K562 (cell line): ENCODE data around the gene LY6G5B. TPM values are rescaled to one million over a fixed set of nuclear protein-coding genes. Genes with fewer than 3 reads are reported as not detected.
A peak's percentile ranks its signal among the peaks of the same experiment; 100 is the strongest.

Experiments used
- ATAC-seq: fragments of 200-7000 bp; cut with Tn5 transposase; 3 replicates; pipeline ENCODE4 v1.9.1; 2020; ENCODE audit warnings: moderate library complexity
- BruUV-seq: library from RNA; stranded (reverse); fragments of 400-500 nt; replicated peaks from 2 replicates; lab custom pipeline; 2021; lab: Mats Ljungman, UMichigan
- CTCF ChIA-PET: fragments of 300-600 bp; formaldehyde crosslinking; extraction: SDS; loops from one replicate; lab custom pipeline; 2021; ENCODE audit warnings: low intra/inter-chr PET ratio; lab: Yijun Ruan, JAX
- POLR2A ChIA-PET: fragments of 300-600, 350-650 bp; sonication (Branson Sonifier 250); formaldehyde crosslinking; extraction: SDS; loops from one replicate; lab custom pipeline; 2021; ENCODE audit warnings: antibody characterized with exemption, inconsistent platforms; lab: Yijun Ruan, JAX
- DNase-seq, 4 experiments: peaks; one replicate each; pipeline versions ENCODE4 v3.0.0 to v3.0.0-alpha.2; 2011 to 2018; ENCODE audit warnings: low spot score in 3 of 4, mixed read lengths in 3 of 4; ENCODE audit errors: extremely low read depth in 1 of 4
- FAIRE-seq: peaks from 2 replicates; lab custom pipeline; 2011; peaks lifted over from hg19 to GRCh38; lab: Jason Lieb, UNC
- H2AFZ ChIP-seq: 2 replicates; pipeline ENCODE4 v1.6.0; 2011; ENCODE audit warnings: low read depth, low read length, control low read depth, inconsistent platforms
- H3K27ac ChIP-seq: fragments of 200-600 bp; 3 replicates; pipeline ENCODE4 v1.8.0; 2011; ENCODE audit warnings: low read depth, mild to moderate bottlenecking, control low read depth, inconsistent platforms, low read length, moderate library complexity, mixed read lengths; ENCODE audit errors: extremely low read depth
- H3K27me3 ChIP-seq, 2 experiments: fragments of 300-600 bp in 1 of 2; 2 replicates in 1 of 2; 3 replicates in 1 of 2; pipeline versions ENCODE4 v1.6.0 to v1.8.0; 2011; ENCODE audit warnings: inconsistent platforms in 2 of 2, low read length in 2 of 2, mild to moderate bottlenecking in 1 of 2, mixed read lengths in 1 of 2, moderate library complexity in 1 of 2; ENCODE audit not compliant: control insufficient read depth in 2 of 2, insufficient read depth in 2 of 2
- H3K36me3 ChIP-seq: fragments of 300-600 bp; 3 replicates; pipeline ENCODE4 v1.8.0; 2011; ENCODE audit warnings: mild to moderate bottlenecking, low read length, inconsistent platforms; ENCODE audit not compliant: control insufficient read depth, insufficient read depth
- H3K4me1 ChIP-seq, 2 experiments: fragments of 200-600 bp in 1 of 2; replicated peaks in 1 of 2; 2 replicates in 1 of 2; 3 replicates in 1 of 2; pipeline versions ENCODE4 v1.5.1 to v1.8.0; 2011; ENCODE audit warnings: inconsistent platforms in 2 of 2, low read length in 2 of 2, mild to moderate bottlenecking in 1 of 2, mixed read lengths in 1 of 2, moderate library complexity in 1 of 2; ENCODE audit not compliant: control insufficient read depth in 2 of 2, insufficient read depth in 2 of 2
- H3K4me2 ChIP-seq: 2 replicates; pipeline ENCODE4 v1.6.1; 2011; ENCODE audit warnings: low read length, control low read depth, inconsistent platforms, mixed read lengths; ENCODE audit not compliant: insufficient read depth
- H3K4me3 ChIP-seq: fragments of 200-600 bp; sonication (generic), shearing (Covaris generic); 2 replicates; pipeline ENCODE4 v1.5.1; 2016; ENCODE audit warnings: control low read depth, inconsistent platforms
- H3K79me2 ChIP-seq: fragments of 200-600 bp; 3 replicates; pipeline ENCODE4 v1.8.0; 2011; ENCODE audit warnings: low read length, inconsistent platforms; ENCODE audit not compliant: control insufficient read depth, insufficient read depth
- H3K9ac ChIP-seq, 2 experiments: 2 replicates each; pipeline versions ENCODE4 v1.6.0 to v1.6.1; 2011; ENCODE audit warnings: low read depth in 2 of 2, low read length in 2 of 2, control low read depth in 1 of 2, inconsistent platforms in 1 of 2, mild to moderate bottlenecking in 1 of 2, mixed read lengths in 1 of 2; ENCODE audit not compliant: insufficient read depth in 1 of 2
- H3K9me1 ChIP-seq: one replicate; pipeline ENCODE4 v1.6.0; 2011; ENCODE audit warnings: inconsistent platforms, mild to moderate bottlenecking, low read length, moderate library complexity; ENCODE audit not compliant: control insufficient read depth, insufficient read depth
- H3K9me3 ChIP-seq: replicated peaks from 2 replicates; pipeline ENCODE4 v1.5.1; 2011; ENCODE audit warnings: low read depth, low read length, inconsistent platforms; ENCODE audit not compliant: control insufficient read depth, insufficient read depth
- H4K20me1 ChIP-seq: replicated peaks from 2 replicates; pipeline ENCODE4 v1.6.1; 2011; ENCODE audit warnings: low read length, inconsistent platforms, mixed read lengths; ENCODE audit not compliant: control insufficient read depth, insufficient read depth
- BACH1 ChIP-seq: fragments of 200-800 bp; sonication (Bioruptor generic); IDR thresholded peaks from 2 replicates; pipeline ENCODE4 v1.6.1; 2016; ENCODE audit warnings: missing genetic modification characterization, missing compliant biosample characterization
- BDP1 ChIP-seq: IDR thresholded peaks from 3 replicates; pipeline ENCODE4 v1.6.1; 2011; ENCODE audit not compliant: insufficient read length, insufficient read depth
- BRD4 ChIP-seq: fragments of 200-600 bp; sonication (generic); IDR thresholded peaks from 2 replicates; pipeline ENCODE4 v1.6.1; 2017; ENCODE audit warnings: inconsistent platforms
- CBFB ChIP-seq: sonication (generic); formaldehyde crosslinking; IDR thresholded peaks from 2 replicates; pipeline ENCODE4 v1.4.0; 2020; ENCODE audit warnings: mild to moderate bottlenecking, missing genetic modification reagents
- CHD1 ChIP-seq: fragments of 200-600 bp; sonication (generic); IDR thresholded peaks from one replicate; pipeline ENCODE4 v1.6.1; 2012; ENCODE audit warnings: mild to moderate bottlenecking, moderate library complexity, low read length, inconsistent platforms
- FOXP1 ChIP-seq: sonication (generic); formaldehyde crosslinking; IDR thresholded peaks from 2 replicates; pipeline ENCODE4 v1.8.0; 2022; ENCODE audit warnings: mild to moderate bottlenecking, missing genetic modification reagents
- SREBF2 ChIP-seq: sonication (generic); formaldehyde crosslinking; IDR thresholded peaks from 2 replicates; pipeline ENCODE4 v1.4.0; 2020; ENCODE audit warnings: mild to moderate bottlenecking, missing genetic modification reagents
- SRF ChIP-seq, 2 experiments: fragments of 250-450, 450-650 bp in 1 of 2; sonication (Bioruptor Pico) in 1 of 2; sonication (generic) in 1 of 2; formaldehyde crosslinking; IDR thresholded peaks; 2 replicates each; pipeline versions ENCODE4 v1.5.0 to v1.5.1; 2020 to 2022; ENCODE audit warnings: mild to moderate bottlenecking in 1 of 2, missing genetic modification reagents in 1 of 2
- TOE1 ChIP-seq, 2 experiments: fragments of 450-650 bp in 1 of 2; sonication (generic) in 1 of 2; formaldehyde crosslinking in 1 of 2; IDR thresholded peaks; 2 replicates each; pipeline versions ENCODE4 v1.7.1 to v1.8.0; 2016 to 2022; ENCODE audit warnings: borderline replicate concordance in 2 of 2, mild to moderate bottlenecking in 2 of 2, antibody characterized with exemption in 1 of 2, inconsistent platforms in 1 of 2, low read depth in 1 of 2, missing genetic modification reagents in 1 of 2, moderate library complexity in 1 of 2
- YY1 ChIP-seq, 3 experiments: IDR thresholded peaks; 2 replicates each; pipeline ENCODE4 v1.6.1; 2011; ENCODE audit warnings: low read length in 2 of 3, mild to moderate bottlenecking in 2 of 3, moderate library complexity in 2 of 3, borderline replicate concordance in 1 of 3, control low read depth in 1 of 3, low read depth in 1 of 3; ENCODE audit not compliant: insufficient read depth in 3 of 3, insufficient replicate concordance in 2 of 3, control insufficient read depth in 1 of 3, insufficient read length in 1 of 3; ENCODE audit errors: extremely low read depth in 1 of 3
- ZC3H4 ChIP-seq: sonication (generic); formaldehyde crosslinking; IDR thresholded peaks from 2 replicates; pipeline ENCODE4 v1.9.0; 2021; ENCODE audit warnings: missing genetic modification reagents, borderline replicate concordance
- WGBS: fragments of 100-300 bp; shearing (Covaris generic); methylation state at CpG from one replicate; pipeline ENCODE4 v1.1.6; 2016; ENCODE audit warnings: low coverage, mixed read lengths; ENCODE audit not compliant: insufficient coverage; ENCODE audit errors: missing lambda C conversion rate; 5-methylcytosine and 5-hydroxymethylcytosine counted together
- in situ Hi-C: fragments of 300-500 bp; cut with MboI; formaldehyde crosslinking; loops from 4 replicates; pipeline ENCODE4 v1.15.0; 2018; ENCODE audit warnings: inconsistent platforms, mixed read lengths
- intact Hi-C: fragments of 100-400 bp; cut with micrococcal nuclease; formaldehyde crosslinking; loops from 2 replicates; pipeline ENCODE4 v1.14.2; 2022
- polyA plus RNA-seq, 8 experiments: library from polyadenylated mRNA; depleted of rRNA in 4 of 8; stranded (reverse) in 5 of 8; unstranded in 3 of 8; fragments of >200 nt; fragmentation: Nextera tagmentation in 2 of 8; fragmentation: Illumina TruSeq in 1 of 8; extraction: Ambion mirVana in 2 of 8; extraction: Trizol in 1 of 8; gene quantifications; 2 replicates each; pipeline versions ENCODE4 v1.2.1 to v1.2.3, GENCODE V29; 2011 to 2014; ENCODE audit warnings: inconsistent platforms in 1 of 8, missing spikeins in 1 of 8
- total RNA-seq, 7 experiments: library from RNA; depleted of rRNA in 6 of 7; stranded (reverse); fragments of >200 nt in 6 of 7; fragmentation: Illumina TruSeq in 2 of 7; extraction: Trizol in 2 of 7; gene quantifications; 2 replicates each; pipeline versions ENCODE4 v1.2.1 to v1.2.3, GENCODE V29; 2011 to 2021; ENCODE audit warnings: low replicate concordance in 1 of 7
- TF ChIP-seq, protein P1 (sequence below): sonication (generic); formaldehyde crosslinking; IDR thresholded peaks from 2 replicates; pipeline ENCODE4 v1.9.0; 2022; ENCODE audit warnings: mild to moderate bottlenecking, missing genetic modification reagents
- TF ChIP-seq, protein P2 (sequence below): fragments of 450-650 bp; IDR thresholded peaks from 2 replicates; pipeline ENCODE4 v1.6.1; 2016; ENCODE audit warnings: borderline replicate concordance
- TF ChIP-seq, protein P3 (sequence below): conservative IDR thresholded peaks from 2 replicates; pipeline ENCODE4 v1.6.1; 2011; ENCODE audit warnings: low read depth, mild to moderate bottlenecking, low read length; ENCODE audit not compliant: control insufficient read depth

The LY6G5B gene
- total and polyA plus RNA-seq, 9 of the 15 experiments (the other 6 are each of a cell fraction or from before 2014, with no cell fraction given): 6.0 to 27.0 (median 7.5) TPM

DNA sequence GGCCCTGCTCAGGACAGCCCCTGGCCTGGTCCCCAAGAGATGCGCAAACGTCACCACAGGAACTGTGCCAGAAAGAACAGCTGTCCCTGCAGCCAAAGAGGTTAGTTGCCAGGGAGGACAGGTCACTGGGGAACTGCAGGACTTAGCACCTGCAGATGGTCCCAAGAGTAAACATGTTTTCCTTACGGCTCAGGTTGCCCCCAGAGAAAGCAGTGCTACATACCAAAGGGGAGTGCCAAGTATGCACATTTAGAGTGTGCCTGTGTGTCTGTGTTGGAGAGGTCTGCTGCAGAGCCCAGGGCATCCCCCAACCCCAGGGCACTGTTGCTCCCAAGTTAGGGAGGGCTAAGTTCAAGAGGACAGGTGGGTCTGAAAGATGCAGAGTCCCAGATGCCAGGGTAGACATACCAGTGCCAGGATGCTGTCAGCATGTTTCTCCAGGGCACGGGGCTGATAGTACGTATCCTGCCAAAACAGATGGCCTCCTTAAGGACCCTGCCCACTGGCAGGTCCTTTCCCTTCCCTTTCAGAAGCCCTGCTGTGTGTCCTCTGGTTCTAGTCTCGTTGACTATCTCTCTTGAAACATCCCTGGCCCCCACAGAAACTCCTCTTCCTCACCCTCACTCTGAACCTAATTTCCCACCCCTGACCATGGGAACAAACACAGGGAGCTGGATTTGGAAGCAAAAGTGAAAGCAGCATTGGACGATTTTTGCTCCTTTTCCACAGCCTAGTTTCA, 32.1 kb downstream of the LY6G5B start:
- no peaks in the 10 kb centered on the region for H3K27me3 ChIP-seq
- 42% methylated on average over 7 of the region's 7 CpGs for WGBS
- no peak for TF ChIP-seq BDP1
- TF ChIP-seq, protein P1, sequence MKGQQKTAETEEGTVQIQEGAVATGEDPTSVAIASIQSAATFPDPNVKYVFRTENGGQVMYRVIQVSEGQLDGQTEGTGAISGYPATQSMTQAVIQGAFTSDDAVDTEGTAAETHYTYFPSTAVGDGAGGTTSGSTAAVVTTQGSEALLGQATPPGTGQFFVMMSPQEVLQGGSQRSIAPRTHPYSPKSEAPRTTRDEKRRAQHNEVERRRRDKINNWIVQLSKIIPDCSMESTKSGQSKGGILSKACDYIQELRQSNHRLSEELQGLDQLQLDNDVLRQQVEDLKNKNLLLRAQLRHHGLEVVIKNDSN: peak; percentile 62; the same call in 1 of the 2 replicates
- TF ChIP-seq, protein P2, sequence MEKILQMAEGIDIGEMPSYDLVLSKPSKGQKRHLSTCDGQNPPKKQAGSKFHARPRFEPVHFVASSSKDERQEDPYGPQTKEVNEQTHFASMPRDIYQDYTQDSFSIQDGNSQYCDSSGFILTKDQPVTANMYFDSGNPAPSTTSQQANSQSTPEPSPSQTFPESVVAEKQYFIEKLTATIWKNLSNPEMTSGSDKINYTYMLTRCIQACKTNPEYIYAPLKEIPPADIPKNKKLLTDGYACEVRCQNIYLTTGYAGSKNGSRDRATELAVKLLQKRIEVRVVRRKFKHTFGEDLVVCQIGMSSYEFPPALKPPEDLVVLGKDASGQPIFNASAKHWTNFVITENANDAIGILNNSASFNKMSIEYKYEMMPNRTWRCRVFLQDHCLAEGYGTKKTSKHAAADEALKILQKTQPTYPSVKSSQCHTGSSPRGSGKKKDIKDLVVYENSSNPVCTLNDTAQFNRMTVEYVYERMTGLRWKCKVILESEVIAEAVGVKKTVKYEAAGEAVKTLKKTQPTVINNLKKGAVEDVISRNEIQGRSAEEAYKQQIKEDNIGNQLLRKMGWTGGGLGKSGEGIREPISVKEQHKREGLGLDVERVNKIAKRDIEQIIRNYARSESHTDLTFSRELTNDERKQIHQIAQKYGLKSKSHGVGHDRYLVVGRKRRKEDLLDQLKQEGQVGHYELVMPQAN: no peak
- peak; percentile 67; the same call in 1 of the 2 replicates for TF ChIP-seq CBFB (CRISPR knock-in tag)
- TF ChIP-seq YY1 (IDR thresholded peaks at IDR 0.05; ENCODE audit: borderline replicate concordance in 1 of 3, control insufficient read depth in 1 of 3, extremely low read depth in 1 of 3, insufficient read depth in 3 of 3, insufficient read length in 1 of 3, insufficient replicate concordance in 2 of 3, low read depth in 1 of 3, low read length in 2 of 3): peak in 1 of 3 experiments; percentile 8
- TF ChIP-seq BACH1 (tag): no peak
- TF ChIP-seq TOE1 (IDR thresholded peaks at IDR 0.05; ENCODE audit: borderline replicate concordance): no peak
- TF ChIP-seq TOE1 (CRISPR knock-in tag; IDR thresholded peaks at IDR 0.05; ENCODE audit: borderline replicate concordance, low read depth): peak; percentile 58; the same call in 1 of the 2 replicates
- TF ChIP-seq ZC3H4 (CRISPR knock-in tag): 0 out of 2 replicates have a peak, but pooled peaks have one; percentile 75
- TF ChIP-seq SRF (CRISPR knock-in tag; IDR thresholded peaks at IDR 0.05): 0 out of 4 replicates have a peak, but pooled peaks of 1 of the 2 experiments have one; percentile 1
- TF ChIP-seq FOXP1 (CRISPR knock-in tag): peak; percentile 69; the same call in 1 of the 2 replicates
- no peak for TF ChIP-seq BRD4
- TF ChIP-seq, protein P3, sequence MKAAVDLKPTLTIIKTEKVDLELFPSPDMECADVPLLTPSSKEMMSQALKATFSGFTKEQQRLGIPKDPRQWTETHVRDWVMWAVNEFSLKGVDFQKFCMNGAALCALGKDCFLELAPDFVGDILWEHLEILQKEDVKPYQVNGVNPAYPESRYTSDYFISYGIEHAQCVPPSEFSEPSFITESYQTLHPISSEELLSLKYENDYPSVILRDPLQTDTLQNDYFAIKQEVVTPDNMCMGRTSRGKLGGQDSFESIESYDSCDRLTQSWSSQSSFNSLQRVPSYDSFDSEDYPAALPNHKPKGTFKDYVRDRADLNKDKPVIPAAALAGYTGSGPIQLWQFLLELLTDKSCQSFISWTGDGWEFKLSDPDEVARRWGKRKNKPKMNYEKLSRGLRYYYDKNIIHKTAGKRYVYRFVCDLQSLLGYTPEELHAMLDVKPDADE: 0 out of 2 replicates have a peak, but pooled peaks have one; percentile 22
- TF ChIP-seq CHD1: peak; percentile 24
- 0 out of 2 replicates have a peak, but pooled peaks have one; percentile 12 for TF ChIP-seq SREBF2 (CRISPR knock-in tag)

More for the DNA sequence above, 32.1 kb downstream of the LY6G5B start:
- Histone ChIP-seq H3K4me1 (peaks cover 22 to 30% of the 10 kb centered on the region in 2 experiments), H3K9ac (peak overlapping the region; percentile 93 to 96), H3K27ac (peak overlapping the region; percentile 93), H3K9me3 (no peaks in the 10 kb centered on the region), H3K36me3 (peaks cover 46% of the 10 kb centered on the region), H3K9me1 (peaks cover 5% of the 10 kb centered on the region), H2AFZ (peak overlapping the region; percentile 91), H3K4me2 (peak overlapping the region; percentile 87), H3K79me2 (peaks cover 54% of the 10 kb centered on the region), H3K4me3 (peak overlapping the region; percentile 68), H4K20me1 (no peaks in the 10 kb centered on the region; the same call in 1 of the 2 replicates)
- FAIRE-seq (no peak), DNase-seq (no peak), ATAC-seq (no peak)
- in situ Hi-C loops (no loop called here), intact Hi-C loops (loop anchor here (2.0 kb wide), 1 partner anchor 37 kb away; the partner anchor contains the start of gene GPANK1)
- TSS peak; percentile 60 for BruUV-seq
- POLR2A ChIA-PET: interaction anchor here (0.7 to 9.7 kb wide), 16 partner anchors 10 to 137 kb away, joined by 3 to 158 read pairs (median 10); partner anchors contain the start of genes CSNK2B, GPANK1, LY6G6C and LY6G6D
- CTCF ChIA-PET: interaction anchor here (1.2 kb wide), 1 partner anchor 12 kb away, joined by 3 read pairs; no protein-coding TSS in a partner anchor
